Parathyroid adenoma (tissue), 2 donors: ENCODE data around the gene VIPR2.

Source experiments
- H2AFZ ChIP-seq: fragments of 300-600 bp; sonication (generic); one replicate; pipeline ENCODE4 v1.7.0; 2017; ENCODE audit warnings: antibody characterized with exemption, mild to moderate bottlenecking
- H3K27ac ChIP-seq: fragments of 300-600 bp; sonication (generic); one replicate; pipeline ENCODE4 v1.7.0; 2017
- H3K27me3 ChIP-seq: fragments of 300-600 bp; sonication (generic); one replicate; pipeline ENCODE4 v1.7.0; 2017; ENCODE audit warnings: low read length; ENCODE audit not compliant: control insufficient read depth, insufficient read depth
- H3K36me3 ChIP-seq: fragments of 300-600 bp; sonication (generic); one replicate; pipeline ENCODE4 v1.7.0; 2017; ENCODE audit warnings: low read length; ENCODE audit not compliant: control insufficient read depth, insufficient read depth
- H3K4me1 ChIP-seq: fragments of 300-600 bp; sonication (generic); one replicate; pipeline ENCODE4 v1.7.0; 2017; ENCODE audit warnings: control low read depth
- H3K4me2 ChIP-seq: fragments of 300-600 bp; sonication (generic); one replicate; pipeline ENCODE4 v1.7.0; 2017; ENCODE audit warnings: low read length
- H3K4me3 ChIP-seq: fragments of 300-600 bp; sonication (generic); one replicate; pipeline ENCODE4 v1.7.0; 2017; ENCODE audit warnings: low read depth, low read length
- H3K79me2 ChIP-seq: fragments of 300-600 bp; sonication (generic); one replicate; pipeline ENCODE4 v1.7.0; 2017; ENCODE audit warnings: control low read depth
- H3K9ac ChIP-seq: fragments of 300-600 bp; sonication (generic); one replicate; pipeline ENCODE4 v1.7.0; 2017; ENCODE audit warnings: mild to moderate bottlenecking
- H3K9me3 ChIP-seq: fragments of 300-600 bp; sonication (generic); one replicate; pipeline ENCODE4 v1.7.0; 2017; ENCODE audit warnings: low read length; ENCODE audit not compliant: control insufficient read depth
- TF ChIP-seq, protein P1 (sequence below): fragments of 300-600 bp; sonication (generic); IDR thresholded peaks from one replicate; pipeline ENCODE4 v1.7.0; 2017; ENCODE audit warnings: antibody characterized with exemption, mild to moderate bottlenecking
- donor health status: primary hyperparathyroidism.

The VIPR2 gene

DNA sequence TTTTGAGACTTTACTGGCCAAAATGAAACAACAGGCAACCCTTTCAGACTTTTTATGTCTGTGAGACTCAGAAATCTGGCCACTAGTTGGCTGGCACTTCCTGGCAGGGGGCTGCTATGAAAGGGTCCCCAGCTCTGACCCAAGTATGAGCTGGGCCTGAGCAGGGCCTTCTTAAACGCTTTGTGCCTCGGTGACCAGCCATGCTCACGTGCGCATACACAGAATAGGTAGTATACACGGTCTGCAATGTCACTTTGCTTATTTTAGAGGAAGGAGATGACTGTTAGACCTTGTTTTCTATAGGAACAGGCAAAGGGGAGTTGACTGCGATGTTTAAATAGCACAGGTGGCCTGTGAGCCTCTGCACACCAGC, 129.6 kb downstream of the VIPR2 start:
- Histone ChIP-seq H3K9ac (no peak overlapping the region), H3K79me2 (no peaks in the 10 kb centered on the region), H3K4me2 (no peak overlapping the region), H3K27me3 (no peaks in the 10 kb centered on the region), H3K27ac (no peak overlapping the region), H3K36me3 (no peaks in the 10 kb centered on the region), H2AFZ (peak overlapping the region; percentile 51), H3K9me3 (no peaks in the 10 kb centered on the region), H3K4me3 (no peak overlapping the region), H3K4me1 (peaks cover 3% of the 10 kb centered on the region)
- TF ChIP-seq, protein P1, sequence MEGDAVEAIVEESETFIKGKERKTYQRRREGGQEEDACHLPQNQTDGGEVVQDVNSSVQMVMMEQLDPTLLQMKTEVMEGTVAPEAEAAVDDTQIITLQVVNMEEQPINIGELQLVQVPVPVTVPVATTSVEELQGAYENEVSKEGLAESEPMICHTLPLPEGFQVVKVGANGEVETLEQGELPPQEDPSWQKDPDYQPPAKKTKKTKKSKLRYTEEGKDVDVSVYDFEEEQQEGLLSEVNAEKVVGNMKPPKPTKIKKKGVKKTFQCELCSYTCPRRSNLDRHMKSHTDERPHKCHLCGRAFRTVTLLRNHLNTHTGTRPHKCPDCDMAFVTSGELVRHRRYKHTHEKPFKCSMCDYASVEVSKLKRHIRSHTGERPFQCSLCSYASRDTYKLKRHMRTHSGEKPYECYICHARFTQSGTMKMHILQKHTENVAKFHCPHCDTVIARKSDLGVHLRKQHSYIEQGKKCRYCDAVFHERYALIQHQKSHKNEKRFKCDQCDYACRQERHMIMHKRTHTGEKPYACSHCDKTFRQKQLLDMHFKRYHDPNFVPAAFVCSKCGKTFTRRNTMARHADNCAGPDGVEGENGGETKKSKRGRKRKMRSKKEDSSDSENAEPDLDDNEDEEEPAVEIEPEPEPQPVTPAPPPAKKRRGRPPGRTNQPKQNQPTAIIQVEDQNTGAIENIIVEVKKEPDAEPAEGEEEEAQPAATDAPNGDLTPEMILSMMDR = no peak

DNA sequence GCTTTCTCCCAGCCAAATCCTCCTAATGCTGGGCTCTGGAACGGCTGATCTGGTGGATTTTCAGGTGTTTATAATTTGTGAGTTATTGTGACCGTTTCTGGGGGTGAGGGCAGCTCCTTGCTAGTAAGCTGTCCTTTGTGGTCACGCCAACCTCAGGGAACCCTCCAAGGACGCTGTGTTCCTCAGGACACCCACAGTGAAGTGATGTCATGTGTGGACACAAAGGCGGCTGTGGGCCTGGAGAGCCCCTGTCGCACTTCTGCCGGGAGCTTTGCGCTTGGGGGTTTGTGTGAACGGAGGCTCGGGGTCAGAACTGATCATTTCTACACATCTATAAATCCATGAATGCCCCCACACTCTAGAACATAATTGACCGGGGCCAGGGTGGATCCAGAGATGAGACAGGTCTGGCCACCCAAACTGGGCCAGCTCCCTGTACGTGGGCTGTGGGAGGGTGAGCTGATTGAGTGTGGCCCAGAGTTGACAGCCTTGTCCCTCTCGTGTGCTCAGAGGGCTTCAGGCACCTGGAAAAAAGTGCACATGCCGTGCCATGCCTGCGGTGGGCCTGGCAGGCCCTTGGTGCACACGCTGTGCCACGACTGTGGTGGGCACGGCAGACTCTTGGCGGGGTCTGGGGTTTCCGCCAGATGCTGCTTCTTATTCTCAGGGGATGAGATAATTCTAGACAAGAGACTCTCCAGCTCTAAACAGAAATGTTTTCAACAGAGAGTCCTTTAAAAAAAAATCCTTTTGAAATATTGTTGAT, 130.2 kb downstream of the VIPR2 start:
- H3K27me3 ChIP-seq = no peaks in the 10 kb centered on the region
- H3K4me1 ChIP-seq = peaks cover 3% of the 10 kb centered on the region
- H3K79me2 ChIP-seq = no peaks in the 10 kb centered on the region
- no peak overlapping the region for H3K9ac ChIP-seq
- TF ChIP-seq, protein P1 = no peak
- no peaks in the 10 kb centered on the region for H3K36me3 ChIP-seq
- no peaks in the 10 kb centered on the region for H3K9me3 ChIP-seq
- H2AFZ ChIP-seq = no peak overlapping the region
- no peak overlapping the region for H3K27ac ChIP-seq
- H3K4me2 ChIP-seq = no peak overlapping the region
- H3K4me3 ChIP-seq = no peak overlapping the region

DNA sequence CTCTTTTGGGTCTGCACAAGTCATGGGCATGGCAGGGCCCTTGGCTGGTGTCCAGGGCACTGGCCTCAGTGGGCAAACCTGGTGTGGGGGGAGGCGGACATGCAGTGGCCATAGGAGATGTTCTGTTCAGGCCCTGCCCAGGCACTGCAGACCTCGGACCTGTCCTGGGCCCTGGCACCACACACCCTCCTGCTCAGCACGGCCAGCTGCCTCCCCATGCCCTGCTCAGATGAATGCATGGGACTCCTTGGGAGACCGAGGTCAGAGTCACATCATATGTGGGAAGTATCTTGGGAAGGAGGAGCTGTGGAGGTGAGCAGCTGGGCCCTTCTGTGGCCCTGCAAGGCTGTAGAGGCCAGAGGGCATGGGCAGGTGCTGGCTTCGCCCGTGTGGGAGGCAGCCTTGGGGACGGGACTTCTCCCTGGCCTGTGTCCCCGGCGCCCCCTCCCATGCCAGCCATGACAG, 130.8 kb downstream of the VIPR2 start:
- H3K27me3 ChIP-seq = no peaks in the 10 kb centered on the region
- H2AFZ ChIP-seq = no peak overlapping the region
- TF ChIP-seq, protein P1 = no peak
- H3K9me3 ChIP-seq = no peaks in the 10 kb centered on the region
- peaks cover 3% of the 10 kb centered on the region for H3K4me1 ChIP-seq
- no peaks in the 10 kb centered on the region for H3K36me3 ChIP-seq
- no peak overlapping the region for H3K27ac ChIP-seq
- H3K9ac ChIP-seq = no peak overlapping the region
- H3K4me2 ChIP-seq = no peak overlapping the region
- H3K79me2 ChIP-seq = no peaks in the 10 kb centered on the region
- H3K4me3 ChIP-seq = no peak overlapping the region

DNA sequence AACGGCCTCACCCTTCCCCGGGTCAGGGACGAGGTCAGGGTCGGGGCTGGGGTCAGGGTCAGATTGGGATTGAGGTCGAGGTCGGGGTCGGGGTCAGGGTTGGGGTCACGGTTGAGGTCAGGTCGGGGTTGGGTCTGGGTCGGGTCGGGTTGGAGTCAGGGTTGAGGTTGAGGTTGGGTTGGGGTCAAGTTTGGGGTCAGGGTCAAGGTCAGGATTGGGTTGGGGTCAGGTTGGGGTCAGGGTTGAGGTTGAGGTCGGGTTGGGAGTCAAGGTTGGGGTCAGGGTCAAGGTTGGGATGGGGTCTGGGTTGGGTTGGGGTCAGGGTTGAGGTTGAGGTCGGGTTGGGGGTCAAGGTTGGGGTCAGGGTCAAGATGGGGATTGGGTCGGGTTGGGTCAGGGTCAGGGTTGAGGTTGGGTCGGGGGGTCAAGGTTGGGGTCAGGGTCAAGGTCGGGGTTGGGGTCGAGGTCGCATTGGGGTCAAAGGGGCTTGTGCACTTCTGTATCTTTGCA, 131.4 kb downstream of the VIPR2 start:
- no peak overlapping the region for H3K27ac ChIP-seq

More for the DNA sequence above, 131.4 kb downstream of the VIPR2 start:
- H3K4me3 ChIP-seq = no peak overlapping the region
- no peak overlapping the region for H3K9ac ChIP-seq
- no peaks in the 10 kb centered on the region for H3K79me2 ChIP-seq
- TF ChIP-seq, protein P1 = no peak
- no peaks in the 10 kb centered on the region for H3K9me3 ChIP-seq
- H3K27me3 ChIP-seq = no peaks in the 10 kb centered on the region
- H3K4me1 ChIP-seq = peaks cover 3% of the 10 kb centered on the region
- H2AFZ ChIP-seq = no peak overlapping the region
- H3K4me2 ChIP-seq = no peak overlapping the region
- no peaks in the 10 kb centered on the region for H3K36me3 ChIP-seq
